Neural progenitor cell (in vitro differentiated cells): ENCODE data around the gene RAD51B. TPM values are rescaled to one million over a fixed set of nuclear protein-coding genes. Genes with fewer than 3 reads are reported as not detected.
A peak's percentile ranks its signal among the peaks of the same experiment; 100 is the strongest.

Experiments
- DNase-seq: peaks from one replicate; pipeline ENCODE4 v3.0.0-alpha.2; 2016; ENCODE audit warnings: low spot score
- H2AFZ ChIP-seq: fragments of 200-600 bp; sonication (generic); replicated peaks from 2 replicates; pipeline ENCODE4 v1.6.1; 2016; ENCODE audit warnings: antibody characterized with exemption
- H3F3A ChIP-seq: fragments of 200-600 bp; sonication (generic); 2 replicates; pipeline ENCODE4 v1.6.1; 2016; ENCODE audit warnings: antibody characterized with exemption, low read depth
- H3K27ac ChIP-seq: fragments of 200-600 bp; sonication (generic); 2 replicates; pipeline ENCODE4 v1.5.1; 2016; ENCODE audit warnings: mild to moderate bottlenecking
- H3K27me3 ChIP-seq: fragments of 200-600 bp; sonication (generic); 2 replicates; pipeline ENCODE4 v1.6.1; 2016; ENCODE audit warnings: mild to moderate bottlenecking, moderate library complexity
- H3K36me3 ChIP-seq: fragments of 200-600 bp; sonication (generic); 2 replicates; pipeline ENCODE4 v1.5.1; 2016
- H3K4me1 ChIP-seq: fragments of 200-600 bp; sonication (generic); 2 replicates; pipeline ENCODE4 v1.6.1; 2016; ENCODE audit warnings: mixed run types
- H3K4me2 ChIP-seq: fragments of 200-600 bp; sonication (generic); 2 replicates; pipeline ENCODE4 v1.6.1; 2016
- H3K4me3 ChIP-seq: fragments of 200-600 bp; sonication (generic); 2 replicates; pipeline ENCODE4 v1.5.1; 2016
- H3K79me2 ChIP-seq: fragments of 200-600 bp; sonication (generic); 2 replicates; pipeline ENCODE4 v1.6.1; 2016; ENCODE audit warnings: low read depth
- H3K9ac ChIP-seq: fragments of 200-600 bp; sonication (generic); 2 replicates; pipeline ENCODE4 v1.6.1; 2016
- H3K9me3 ChIP-seq: fragments of 200-600 bp; sonication (generic); 2 replicates; pipeline ENCODE4 v1.5.1; 2016; ENCODE audit warnings: low read depth
- H4K20me1 ChIP-seq: fragments of 200-600 bp; sonication (generic); 2 replicates; pipeline ENCODE4 v1.6.1; 2016; ENCODE audit warnings: low read depth
- H3K27ac Mint-ChIP-seq: 3 replicates; pipeline ENCODE4 v1.8.0; 2021; ENCODE audit warnings: mixed read lengths
- H3K27me3 Mint-ChIP-seq: 2 replicates; pipeline ENCODE4 v1.8.0; 2022; ENCODE audit warnings: low read depth, mild to moderate bottlenecking, inconsistent platforms, moderate library complexity, mixed read lengths; ENCODE audit not compliant: insufficient read depth
- H3K36me3 Mint-ChIP-seq: 3 replicates; pipeline ENCODE4 v1.8.0; 2021; ENCODE audit warnings: mixed read lengths
- H3K4me1 Mint-ChIP-seq: 3 replicates; pipeline ENCODE4 v1.8.0; 2021; ENCODE audit warnings: mixed read lengths
- H3K4me3 Mint-ChIP-seq: 3 replicates; pipeline ENCODE4 v1.8.0; 2021; ENCODE audit warnings: mild to moderate bottlenecking, moderate library complexity, mixed read lengths
- H3K9me3 Mint-ChIP-seq: 3 replicates; pipeline ENCODE4 v1.8.0; 2020; ENCODE audit warnings: mixed read lengths
- CTCF ChIP-seq: fragments of 200-600 bp; sonication (generic); IDR thresholded peaks from 2 replicates; pipeline ENCODE4 v1.5.1; 2017; ENCODE audit warnings: antibody characterized with exemption, mild to moderate bottlenecking
- EZH2 ChIP-seq: fragments of 200-600 bp; sonication (generic); IDR thresholded peaks from 2 replicates; pipeline ENCODE4 v1.6.1; 2017; ENCODE audit warnings: antibody characterized with exemption, mild to moderate bottlenecking, moderate library complexity
- EZH2phosphoT487 ChIP-seq: fragments of 200-600 bp; sonication (generic); IDR thresholded peaks from 2 replicates; pipeline ENCODE4 v1.6.1; 2017; ENCODE audit warnings: antibody characterized with exemption
- total RNA-seq: library from RNA; depleted of rRNA; stranded (reverse); fragments of >200 nt; gene quantifications from 2 replicates; pipeline ENCODE4 v1.2.3, GENCODE V29; 2015; ENCODE audit warnings: low replicate concordance

RAD51B gene
- total RNA-seq, 1 donor from 2014 or later: 50.5 TPM

DNA sequence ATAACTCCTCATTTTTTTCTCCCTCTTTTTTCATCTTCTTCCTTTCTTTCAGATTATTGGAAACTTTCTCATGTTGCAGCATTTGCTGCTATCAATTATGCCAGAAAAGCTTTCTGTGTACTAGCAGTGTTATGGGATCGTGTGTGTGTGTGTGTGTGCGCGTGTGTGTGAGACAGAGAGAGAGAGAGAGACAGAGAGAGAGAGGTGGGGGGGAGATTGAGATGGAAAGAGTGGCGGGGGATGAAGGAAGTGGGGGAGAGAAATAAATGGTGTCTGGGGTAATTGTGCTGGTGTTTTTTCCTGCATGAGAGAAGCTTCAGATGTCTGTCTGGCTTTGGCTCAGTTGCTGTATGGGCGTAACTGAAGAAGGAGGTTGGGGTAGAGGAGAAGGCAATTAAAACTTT is 268.9 kb downstream of the RAD51B start:
- Mint-ChIP-seq H3K9me3 (peaks cover 13% of the 10 kb centered on the region), H3K36me3 (peaks cover 3% of the 10 kb centered on the region), H3K4me3 (no peak overlapping the region), H3K27ac (peak overlapping the region; percentile 47), H3K27me3 (peaks cover 2% of the 10 kb centered on the region), H3K4me1 (peaks cover 36% of the 10 kb centered on the region)
- H3K36me3 ChIP-seq: no peaks in the 10 kb centered on the region
- peak; percentile 18 for DNase-seq
- no peaks in the 10 kb centered on the region for H3K79me2 ChIP-seq
- no peak overlapping the region for H3K4me3 ChIP-seq
- H3K27me3 ChIP-seq: no peaks in the 10 kb centered on the region
- H4K20me1 ChIP-seq: no peaks in the 10 kb centered on the region
- H3K27ac ChIP-seq: no peak overlapping the region
- no peak overlapping the region for H2AFZ ChIP-seq
- no peak overlapping the region for H3K4me2 ChIP-seq
- peaks cover 27% of the 10 kb centered on the region for H3K4me1 ChIP-seq
- H3K9ac ChIP-seq: no peak overlapping the region
- H3K9me3 ChIP-seq: no peaks in the 10 kb centered on the region
- TF ChIP-seq CTCF: no peak
- TF ChIP-seq EZH2phosphoT487: no peak
- no peak for TF ChIP-seq EZH2
- H3F3A ChIP-seq: peaks cover 22% of the 10 kb centered on the region

GRCh38 chr14:68089146-68089731 is 269.7 kb downstream of the RAD51B start:
- Histone ChIP-seq H3K4me1 (peaks cover 27% of the 10 kb centered on the region), H3K9ac (no peak overlapping the region), H3K79me2 (no peaks in the 10 kb centered on the region), H3K27ac (no peak overlapping the region), H3K27me3 (no peaks in the 10 kb centered on the region), H2AFZ (no peak overlapping the region), H3K36me3 (no peaks in the 10 kb centered on the region), H3K9me3 (no peaks in the 10 kb centered on the region), H3K4me3 (no peak overlapping the region), H3K4me2 (peak overlapping the region; percentile 15), H4K20me1 (no peaks in the 10 kb centered on the region), H3F3A (peaks cover 22% of the 10 kb centered on the region)
- Mint-ChIP-seq H3K9me3 (peaks cover 18% of the 10 kb centered on the region), H3K27me3 (peaks cover 2% of the 10 kb centered on the region), H3K36me3 (peaks cover 3% of the 10 kb centered on the region), H3K4me1 (peaks cover 36% of the 10 kb centered on the region), H3K27ac (peak overlapping the region; percentile 47), H3K4me3 (no peak overlapping the region)
- DNase-seq: peak; percentile 20
- TF ChIP-seq EZH2 (no peak), CTCF (no peak), EZH2phosphoT487 (no peak)

DNA sequence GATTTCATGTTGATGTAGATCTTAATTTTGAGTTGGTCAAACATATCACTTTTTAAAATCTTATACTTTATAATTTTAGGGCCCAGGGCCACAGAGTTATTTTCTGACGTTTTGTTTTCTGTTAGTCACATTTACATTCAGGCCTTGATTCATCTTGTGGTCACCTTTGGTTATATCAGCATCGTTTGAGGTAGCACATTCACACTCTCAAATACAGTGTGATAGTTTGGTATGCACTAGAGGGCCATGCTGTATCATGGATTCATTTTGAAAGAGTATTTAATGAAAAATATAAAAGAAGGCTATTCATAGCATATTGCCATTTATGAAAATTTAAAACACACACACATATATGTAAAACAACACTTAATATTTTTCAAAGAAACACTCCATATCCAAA is 274.6 kb downstream of the RAD51B start:
- H3K36me3 ChIP-seq: no peaks in the 10 kb centered on the region
- H3K79me2 ChIP-seq: no peaks in the 10 kb centered on the region
- H3K27me3 ChIP-seq: no peaks in the 10 kb centered on the region
- no peak overlapping the region for H3K4me3 ChIP-seq
- H3F3A ChIP-seq: peaks cover 4% of the 10 kb centered on the region
- peaks cover 5% of the 10 kb centered on the region for H3K36me3 Mint-ChIP-seq
- DNase-seq: no peak
- no peak overlapping the region for H3K27ac ChIP-seq
- H3K9ac ChIP-seq: no peak overlapping the region
- no peak overlapping the region for H3K27ac Mint-ChIP-seq
- H3K4me1 Mint-ChIP-seq: peaks cover 5% of the 10 kb centered on the region
- TF ChIP-seq EZH2phosphoT487 (no peak), CTCF (no peak), EZH2 (no peak)
- H3K4me2 ChIP-seq: no peak overlapping the region
- no peaks in the 10 kb centered on the region for H3K27me3 Mint-ChIP-seq
- peaks cover 26% of the 10 kb centered on the region for H3K9me3 Mint-ChIP-seq
- H3K4me3 Mint-ChIP-seq: no peak overlapping the region
- H4K20me1 ChIP-seq: no peaks in the 10 kb centered on the region
- H2AFZ ChIP-seq: no peak overlapping the region
- H3K9me3 ChIP-seq: no peaks in the 10 kb centered on the region
- peaks cover 5% of the 10 kb centered on the region for H3K4me1 ChIP-seq
